GM23338 (cell line): Measurements from ENCODE around the gene SMIM9. TPM values are rescaled to one million over a fixed set of nuclear protein-coding genes. Genes with fewer than 3 reads are reported as not detected.

Experiments
- ATAC-seq: fragments of 200-7000 bp; cut with Tn5 transposase; 3 replicates; pipeline ENCODE4 v1.9.1; 2020
- DNase-seq: peaks from one replicate; pipeline ENCODE4 v3.0.0-alpha.2; 2015; ENCODE audit warnings: low spot score
- H2AFZ ChIP-seq: fragments of 200-600 bp; sonication (generic); 2 replicates; pipeline ENCODE4 v1.8.0; 2016; ENCODE audit warnings: antibody characterized with exemption, mild to moderate bottlenecking, moderate library complexity
- H3F3A ChIP-seq: fragments of 200-600 bp; sonication (generic); replicated peaks from 2 replicates; pipeline ENCODE4 v1.8.0; 2017; ENCODE audit warnings: antibody characterized with exemption, mixed run types, low read depth
- H3K27ac ChIP-seq: fragments of 200-600 bp; sonication (generic); 2 replicates; pipeline ENCODE4 v1.6.1; 2016; ENCODE audit warnings: low read depth
- H3K27me3 ChIP-seq: fragments of 200-600 bp; sonication (generic); 2 replicates; pipeline ENCODE4 v1.8.0; 2016; ENCODE audit warnings: mild to moderate bottlenecking, mixed run types, moderate library complexity; ENCODE audit not compliant: insufficient read depth
- H3K36me3 ChIP-seq: fragments of 200-600 bp; sonication (generic); 2 replicates; pipeline ENCODE4 v1.8.0; 2016; ENCODE audit warnings: mild to moderate bottlenecking; ENCODE audit not compliant: insufficient read depth
- H3K4me1 ChIP-seq: fragments of 200-600 bp; sonication (generic); 2 replicates; pipeline ENCODE4 v1.8.0; 2016; ENCODE audit warnings: mild to moderate bottlenecking, moderate library complexity; ENCODE audit not compliant: insufficient read depth
- H3K4me2 ChIP-seq: fragments of 200-600 bp; sonication (generic); 2 replicates; pipeline ENCODE4 v1.7.1; 2017; ENCODE audit warnings: mixed run types
- H3K4me3 ChIP-seq: fragments of 200-600 bp; sonication (generic); 2 replicates; pipeline ENCODE4 v1.6.1; 2016; ENCODE audit warnings: mixed run types
- H3K79me2 ChIP-seq: fragments of 200-600 bp; sonication (generic); replicated peaks from 2 replicates; pipeline ENCODE4 v1.8.0; 2017; ENCODE audit warnings: mild to moderate bottlenecking; ENCODE audit not compliant: insufficient read depth
- H3K9me2 ChIP-seq: fragments of 200-600 bp; sonication (generic); 2 replicates; pipeline ENCODE4 v1.8.0; 2017; ENCODE audit not compliant: insufficient read depth
- H4K20me1 ChIP-seq: fragments of 200-600 bp; sonication (generic); replicated peaks from 2 replicates; pipeline ENCODE4 v1.8.0; 2017; ENCODE audit warnings: mild to moderate bottlenecking; ENCODE audit not compliant: insufficient read depth
- H3K27ac Mint-ChIP-seq: 2 replicates; pipeline ENCODE4 v1.8.0; 2020; ENCODE audit warnings: inconsistent platforms, mild to moderate bottlenecking, moderate library complexity, mixed read lengths
- H3K27me3 Mint-ChIP-seq: 3 replicates; pipeline ENCODE4 v1.8.0; 2022; ENCODE audit warnings: low read depth, mild to moderate bottlenecking, moderate library complexity, mixed read lengths, inconsistent platforms; ENCODE audit not compliant: insufficient read depth, poor library complexity
- H3K36me3 Mint-ChIP-seq: 3 replicates; pipeline ENCODE4 v1.8.0; 2021; ENCODE audit warnings: low read depth, mild to moderate bottlenecking, inconsistent platforms, moderate library complexity, mixed read lengths
- H3K4me1 Mint-ChIP-seq: 3 replicates; pipeline ENCODE4 v1.8.0; 2020; ENCODE audit warnings: mild to moderate bottlenecking, inconsistent platforms, mixed read lengths
- H3K4me3 Mint-ChIP-seq: 3 replicates; pipeline ENCODE4 v1.8.0; 2021; ENCODE audit warnings: moderate library complexity, mild to moderate bottlenecking, inconsistent platforms, mixed read lengths
- H3K9me3 Mint-ChIP-seq: 3 replicates; pipeline ENCODE4 v1.8.0; 2020; ENCODE audit warnings: moderate library complexity, mild to moderate bottlenecking, inconsistent platforms, mixed read lengths
- CREB1 ChIP-seq: fragments of 250-450 bp; sonication (Bioruptor Pico); IDR thresholded peaks from 2 replicates; pipeline ENCODE4 v1.5.0; 2020; ENCODE audit warnings: low read depth, mild to moderate bottlenecking, moderate library complexity
- CTCF ChIP-seq, 2 experiments: fragments of 200-600 bp in 1 of 2; sonication (generic) in 1 of 2; conservative IDR thresholded peaks; 2 replicates each; pipeline versions ENCODE4 v1.5.1 to v1.6.1; 2016 to 2017; ENCODE audit warnings: antibody characterized with exemption in 2 of 2, low read depth in 2 of 2, mild to moderate bottlenecking in 2 of 2, moderate library complexity in 1 of 2
- ETS1 ChIP-seq: IDR thresholded peaks from 2 replicates; pipeline ENCODE4 v1.6.1; 2016; ENCODE audit warnings: antibody characterized with exemption
- EZH2 ChIP-seq: fragments of 200-600 bp; sonication (generic); IDR thresholded peaks from one replicate; pipeline ENCODE4 v1.8.0; 2017; ENCODE audit warnings: antibody characterized with exemption, mild to moderate bottlenecking, low read depth; ENCODE audit not compliant: unreplicated experiment
- EZH2phosphoT487 ChIP-seq: fragments of 200-600 bp; sonication (generic); IDR thresholded peaks from one replicate; pipeline ENCODE4 v1.8.1; 2018; ENCODE audit warnings: antibody characterized with exemption; ENCODE audit not compliant: unreplicated experiment
- JUNB ChIP-seq: IDR thresholded peaks from one replicate; pipeline ENCODE4 v1.6.1; 2016; ENCODE audit warnings: antibody characterized with exemption; ENCODE audit not compliant: unreplicated experiment
- NANOG ChIP-seq: IDR thresholded peaks from 2 replicates; pipeline ENCODE4 v1.6.1; 2016; ENCODE audit warnings: antibody characterized with exemption, borderline replicate concordance
- POLR2AphosphoS5 ChIP-seq: IDR thresholded peaks from 2 replicates; pipeline ENCODE4 v1.6.1; 2016; ENCODE audit warnings: antibody characterized with exemption, low read depth
- REST ChIP-seq: IDR thresholded peaks from one replicate; pipeline ENCODE4 v1.6.1; 2018; ENCODE audit warnings: antibody characterized with exemption; ENCODE audit not compliant: unreplicated experiment
- STAT1 ChIP-seq: IDR thresholded peaks from one replicate; pipeline ENCODE4 v1.6.1; 2016; ENCODE audit warnings: antibody characterized with exemption; ENCODE audit not compliant: unreplicated experiment
- ZNF114 ChIP-seq: fragments of 250-450 bp; sonication (Bioruptor Pico); IDR thresholded peaks from 2 replicates; pipeline ENCODE4 v1.5.0; 2020; ENCODE audit warnings: mild to moderate bottlenecking, moderate library complexity
- ZNF331 ChIP-seq: fragments of 250-450 bp; sonication (Bioruptor Pico); IDR thresholded peaks from 2 replicates; pipeline ENCODE4 v1.5.0; 2020; ENCODE audit warnings: low read depth, mild to moderate bottlenecking, moderate library complexity
- ZNF462 ChIP-seq: fragments of 250-450 bp; sonication (Bioruptor Pico); IDR thresholded peaks from 2 replicates; pipeline ENCODE4 v1.5.0; 2020; ENCODE audit warnings: mild to moderate bottlenecking, moderate library complexity
- polyA plus RNA-seq: library from polyadenylated mRNA; unstranded; fragments of >200 nt; fragmentation: Nextera tagmentation; extraction: Ambion mirVana; gene quantifications from 2 replicates; pipeline ENCODE4 v1.2.1, GENCODE V29; 2016
- total RNA-seq: library from RNA; depleted of rRNA; stranded (reverse); fragments of >200 nt; shearing (Covaris generic); gene quantifications from 2 replicates; pipeline ENCODE4 v1.2.3, GENCODE V29; 2014

SMIM9 gene
- total and polyA plus RNA-seq, 2 experiments from 2014 or later = not detected

DNA sequence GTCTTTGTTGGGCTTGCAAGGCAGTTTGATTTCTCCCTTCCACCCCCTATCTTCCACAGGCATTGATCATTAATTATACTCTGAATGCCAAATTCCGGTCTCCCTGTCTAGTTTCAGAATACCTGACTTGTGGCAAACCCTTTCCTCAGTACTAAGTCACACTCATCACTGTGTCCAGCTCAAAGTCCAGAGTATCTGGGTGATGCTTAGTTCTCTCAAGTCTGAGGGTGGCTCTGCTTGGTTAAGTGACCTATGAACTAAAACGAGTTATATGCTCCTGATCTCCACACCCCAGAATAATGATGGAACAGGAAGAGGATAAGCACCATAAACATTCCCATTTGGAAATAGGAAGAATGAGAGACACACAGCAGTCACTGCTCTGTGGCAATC is 6.5 kb downstream of the SMIM9 start:
- no peak overlapping the region for H3K27ac ChIP-seq
- Mint-ChIP-seq H3K27me3 (peaks cover 4% of the 10 kb centered on the region), H3K4me1 (peaks cover 7% of the 10 kb centered on the region; the same call in 2 of the 3 replicates), H3K9me3 (no peaks in the 10 kb centered on the region), H3K36me3 (no peaks in the 10 kb centered on the region; the same call in 2 of the 3 replicates), H3K27ac (no peak overlapping the region), H3K4me3 (no peak overlapping the region)
- no peaks in the 10 kb centered on the region for H3K36me3 ChIP-seq
- ATAC-seq = no peak
- no peaks in the 10 kb centered on the region for H3K27me3 ChIP-seq
- H3K9me2 ChIP-seq = no peaks in the 10 kb centered on the region
- H3K79me2 ChIP-seq = no peaks in the 10 kb centered on the region
- H2AFZ ChIP-seq = no peak overlapping the region
- no peak for DNase-seq
- no peak overlapping the region for H3K4me3 ChIP-seq
- H4K20me1 ChIP-seq = no peaks in the 10 kb centered on the region
- no peak for TF ChIP-seq POLR2AphosphoS5
- TF ChIP-seq EZH2phosphoT487 = no peak
- no peak for TF ChIP-seq STAT1
- TF ChIP-seq CREB1 (CRISPR knock-in tag) = no peak
- TF ChIP-seq REST = no peak
- TF ChIP-seq ZNF114 (CRISPR knock-in tag) = no peak
- no peak for TF ChIP-seq CTCF (conservative IDR thresholded peaks at IDR 0.05; ENCODE audit: low read depth in 2 of 2)
- no peak for TF ChIP-seq ZNF462
- TF ChIP-seq EZH2 = no peak
- no peak for TF ChIP-seq ZNF331
- TF ChIP-seq ETS1 = no peak
- TF ChIP-seq NANOG = no peak
- TF ChIP-seq JUNB = no peak
- no peak overlapping the region for H3K4me2 ChIP-seq
- no peaks in the 10 kb centered on the region for H3F3A ChIP-seq
- H3K4me1 ChIP-seq = no peaks in the 10 kb centered on the region
